AG20443 (cell line): Measurements from ENCODE around the gene PARN.
"Not testable (repeated sequence)": the region's sequence is repeated elsewhere in the genome, so short reads cannot be mapped to it uniquely, and the experiment has no call there.

Experiments used
- DNase-seq: peaks from one replicate; pipeline ENCODE4 v3.0.0; 2012; ENCODE audit warnings: low spot score, mixed read lengths

PARN gene

GRCh38 chr16:14629919-14630619 lies at the start of gene PARN:
PARN (minus strand) TSS chr16:14630260; CDS start chr16:14630125, 135 bp downstream.
- DNase-seq: peak; percentile 99

GRCh38 chr16:14678748-14679497 lies 48.9 kb upstream of the PARN start:
- DNase-seq: no peak

- no peak for DNase-seq
Measured at GRCh38 chr16:14677627-14678026, 47.6 kb upstream of the PARN start.

GRCh38 chr16:14676633-14677032 lies 46.6 kb upstream of the PARN start:
- no peak for DNase-seq

- DNase-seq: no peak
Measured at GRCh38 chr16:14672403-14672971, 42.4 kb upstream of the PARN start.

GRCh38 chr16:14669776-14670175 lies 39.7 kb upstream of the PARN start:
- DNase-seq: no peak

- DNase-seq: no peak
Measured at GRCh38 chr16:14668556-14669223, 38.6 kb upstream of the PARN start.

- DNase-seq: no peak
Measured at GRCh38 chr16:14667347-14668266, 37.5 kb upstream of the PARN start.

- no peak for DNase-seq
Measured at GRCh38 chr16:14658063-14658462, 28.0 kb upstream of the PARN start.

GRCh38 chr16:14652726-14653125 lies 22.7 kb upstream of the PARN start:
- no peak for DNase-seq

- DNase-seq: no peak
Measured at GRCh38 chr16:14650629-14651028, 20.6 kb upstream of the PARN start.

- DNase-seq: no peak
Measured at GRCh38 chr16:14649816-14650215, 19.8 kb upstream of the PARN start.

- no peak for DNase-seq
Measured at GRCh38 chr16:14641926-14642325, 11.9 kb upstream of the PARN start.

- DNase-seq: no peak
Measured at GRCh38 chr16:14641206-14641605, 11.1 kb upstream of the PARN start.

- no peak for DNase-seq
Measured at GRCh38 chr16:14640538-14640937, 10.5 kb upstream of the PARN start.

GRCh38 chr16:14636951-14637240 lies 6.8 kb upstream of the PARN start:
- DNase-seq: not testable (repeated sequence)

- DNase-seq: not testable (repeated sequence)
Measured at GRCh38 chr16:14636179-14636950, 6.3 kb upstream of the PARN start.

GRCh38 chr16:14635395-14636165 lies 5.5 kb upstream of the PARN start:
- DNase-seq: no peak

- DNase-seq: no peak
Measured at GRCh38 chr16:14634389-14634725, 4.3 kb upstream of the PARN start.
